Sigmoid colon (tissue), 7 donors: ENCODE data around the gene MPZL1. TPM values are rescaled to one million over a fixed set of nuclear protein-coding genes. Genes with fewer than 3 reads are reported as not detected.
A peak's percentile ranks its signal among the peaks of the same experiment; 100 is the strongest.

Source experiments
- DNase-seq: peaks from one replicate; pipeline ENCODE4 v3.0.0-alpha.2; 2019
- H3K27ac ChIP-seq, 4 donors: fragments of 200-600 bp; sonication (generic); one replicate each; pipeline ENCODE4 v1.5.1; 2016 to 2019; ENCODE audit warnings: mild to moderate bottlenecking in 1 of 4
- H3K27me3 ChIP-seq, 3 donors: fragments of 200-600 bp; sonication (generic); one replicate each; pipeline ENCODE4 v1.5.1; 2019; ENCODE audit warnings: mild to moderate bottlenecking in 1 of 3
- H3K36me3 ChIP-seq, 4 donors: fragments of 200-600 bp; sonication (generic); one replicate each; pipeline ENCODE4 v1.5.1; 2016 to 2019
- H3K4me1 ChIP-seq, 4 donors: fragments of 200-600 bp; sonication (generic); one replicate each; pipeline ENCODE4 v1.5.1; 2017 to 2019
- H3K4me3 ChIP-seq, 4 donors: fragments of 200-600 bp; sonication (generic); one replicate each; pipeline ENCODE4 v1.5.1; 2017 to 2019; ENCODE audit warnings: mild to moderate bottlenecking in 2 of 4, moderate library complexity in 1 of 4
- H3K9me3 ChIP-seq, 4 donors: fragments of 200-600 bp in 3 of 4; sonication (generic) in 3 of 4; one replicate each; pipeline versions ENCODE4 v1.5.1 to v1.6.1; 2013 to 2019
- CTCF ChIP-seq, 4 experiments: fragments of 450-650 bp in 3 of 4; fragments of 200-600 bp in 1 of 4; IDR thresholded peaks; one replicate each; pipeline ENCODE4 v1.5.1; 2016 to 2019; ENCODE audit warnings: antibody characterized with exemption in 4 of 4, mild to moderate bottlenecking in 3 of 4, moderate library complexity in 2 of 4
- EP300 ChIP-seq, 4 donors: sonication (generic); formaldehyde crosslinking; IDR thresholded peaks; one replicate each; pipeline ENCODE4 v1.6.1; 2017; ENCODE audit warnings: antibody characterized with exemption in 4 of 4
- POLR2A ChIP-seq, 2 donors: fragments of 450-650 bp; IDR thresholded peaks; one replicate each; pipeline ENCODE4 v1.6.1; 2016; ENCODE audit warnings: antibody characterized with exemption in 2 of 2, mild to moderate bottlenecking in 2 of 2, moderate library complexity in 2 of 2
- POLR2AphosphoS5 ChIP-seq, 4 donors: sonication (generic); formaldehyde crosslinking; IDR thresholded peaks; one replicate each; pipeline ENCODE4 v1.6.1; 2017; ENCODE audit warnings: antibody characterized with exemption in 4 of 4
- WGBS, 2 donors: extraction: QIAGEN DNeasy Blood & Tissue Kit; methylation state at CpG; one replicate each; pipeline ENCODE4 v1.1.7; 2013; 5-methylcytosine and 5-hydroxymethylcytosine counted together
- intact Hi-C: fragments of 100-400 bp; cut with DNase I; formaldehyde crosslinking; loops from one replicate; pipeline ENCODE4 v1.15.1; 2023
- polyA plus RNA-seq, 3 donors: library from polyadenylated mRNA; stranded (reverse); fragments of 200-250 nt; gene quantifications; one replicate each; pipeline ENCODE4 v1.2.3, GENCODE V29; 2013
- total RNA-seq, 4 donors: library from RNA; depleted of rRNA; stranded (reverse); fragments of >200 nt; gene quantifications; one replicate each; pipeline ENCODE4 v1.1.0, GENCODE V29; 2016
- donor health status: healthy with polysubstance abuse.
- donor health status: Bipolar disorder and iron deficiency.
- donor health status: healthy.

MPZL1 gene
- total and polyA plus RNA-seq, 7 donors = 8.8 to 69.5 (median 52.4) TPM

GRCh38 chr1:167711797-167712196 is 10.0 kb upstream of the MPZL1 start:
- H3K4me1 ChIP-seq = peaks cover 0 to 20% (median 3%) of the 10 kb centered on the region in 4 donors
- no peak for DNase-seq
- H3K36me3 ChIP-seq = no peaks in the 10 kb centered on the region
- no peaks in the 10 kb centered on the region for H3K9me3 ChIP-seq
- 12 to 67% methylated on average over 3 of the region's 3 CpGs for WGBS, 2 donors
- intact Hi-C loops = loop anchor here (10.0 kb wide), 1 partner anchor 373 kb away; no protein-coding TSS in a partner anchor
- TF ChIP-seq CTCF (IDR thresholded peaks at IDR 0.05) (no peak), EP300 (IDR thresholded peaks at IDR 0.05) (no peak), POLR2A (IDR thresholded peaks at IDR 0.05) (no peak), POLR2AphosphoS5 (IDR thresholded peaks at IDR 0.05) (no peak)
- no peak overlapping the region for H3K4me3 ChIP-seq
- no peaks in the 10 kb centered on the region for H3K27me3 ChIP-seq
- peak overlapping the region in 1 of 4 donors; percentile 46 for H3K27ac ChIP-seq

- 7 to 46% methylated on average over 31 of the region's 31 CpGs for WGBS, 2 donors
- H3K4me3 ChIP-seq = peak overlapping the region; percentile 57 to 73 (median 67)
- no peak for TF ChIP-seq POLR2AphosphoS5 (IDR thresholded peaks at IDR 0.05)
- no peak for TF ChIP-seq CTCF (IDR thresholded peaks at IDR 0.05)
- TF ChIP-seq POLR2A (IDR thresholded peaks at IDR 0.05) = no peak
- no peak for TF ChIP-seq EP300 (IDR thresholded peaks at IDR 0.05)
- H3K4me1 ChIP-seq = peaks cover 0 to 20% (median 3%) of the 10 kb centered on the region in 4 donors
- H3K36me3 ChIP-seq = no peaks in the 10 kb centered on the region
- H3K9me3 ChIP-seq = no peaks in the 10 kb centered on the region
- DNase-seq = peak; percentile 77
- no peaks in the 10 kb centered on the region for H3K27me3 ChIP-seq
- intact Hi-C loops = loop anchor here (1.0 to 10.0 kb wide), 3 partner anchors 29 to 493 kb away; partner anchors contain the start of gene POU2F1
- H3K27ac ChIP-seq = peak overlapping the region; percentile 86 to 92 (median 88)
Measured at GRCh38 chr1:167713330-167714081, 8.3 kb upstream of the MPZL1 start.

- 1% methylated on average over 28 of the region's 28 CpGs for WGBS, 2 donors
- Histone ChIP-seq H3K4me3 (peak overlapping the region; percentile 57 to 73 (median 67)), H3K27me3 (no peaks in the 10 kb centered on the region), H3K9me3 (no peaks in the 10 kb centered on the region), H3K4me1 (peaks cover 0 to 20% (median 3%) of the 10 kb centered on the region in 4 donors), H3K36me3 (no peaks in the 10 kb centered on the region), H3K27ac (peak overlapping the region; percentile 86 to 92 (median 88))
- intact Hi-C loops = loop anchor here (1.0 to 10.0 kb wide), 3 partner anchors 29 to 494 kb away; partner anchors contain the start of gene POU2F1
- DNase-seq = peak; percentile 94
- TF ChIP-seq POLR2A (IDR thresholded peaks at IDR 0.05) (no peak), POLR2AphosphoS5 (IDR thresholded peaks at IDR 0.05) (peak in 1 of 4 donors; percentile 45), EP300 (IDR thresholded peaks at IDR 0.05) (no peak), CTCF (IDR thresholded peaks at IDR 0.05) (no peak)
Measured at GRCh38 chr1:167714098-167714438, 7.7 kb upstream of the MPZL1 start.

- 0% methylated on average over 50 of the region's 50 CpGs for WGBS, 2 donors
- H3K36me3 ChIP-seq = no peaks in the 10 kb centered on the region
- H3K27me3 ChIP-seq = no peaks in the 10 kb centered on the region
- DNase-seq = peak; percentile 94
- H3K27ac ChIP-seq = peak overlapping the region; percentile 86 to 92 (median 88)
- H3K4me3 ChIP-seq = peak overlapping the region; percentile 57 to 73 (median 67)
- TF ChIP-seq EP300 (IDR thresholded peaks at IDR 0.05) (no peak), CTCF (IDR thresholded peaks at IDR 0.05) (no peak), POLR2AphosphoS5 (IDR thresholded peaks at IDR 0.05) (peak in 3 of 4 donors; percentile 12 to 58 (median 55)), POLR2A (IDR thresholded peaks at IDR 0.05) (no peak)
- H3K4me1 ChIP-seq = peaks cover 0 to 20% (median 3%) of the 10 kb centered on the region in 4 donors
- no peaks in the 10 kb centered on the region for H3K9me3 ChIP-seq
- intact Hi-C loops = loop anchor here (1.0 to 10.0 kb wide), 3 partner anchors 30 to 494 kb away; partner anchors contain the start of gene POU2F1
Measured at GRCh38 chr1:167714439-167715156, 7.2 kb upstream of the MPZL1 start.
